Inflammatory macrophage treated with lipopolysaccharide for 4 hours (primary cell): ENCODE results near the gene RUSC2.
"Not testable (repeated sequence)": the region's sequence is repeated elsewhere in the genome, so short reads cannot be mapped to it uniquely, and the experiment has no call there.

Experiments
- DNase-seq: peaks from one replicate; pipeline ENCODE4 v3.0.0-alpha.2; 2020

RUSC2 gene

GRCh38 chr9:35489313-35490154, at the start of gene RUSC2:
RUSC2 (plus strand) TSS chr9:35490111; CDS start chr9:35546522, 56,411 bp downstream.
- peak; percentile 77 for DNase-seq

DNA sequence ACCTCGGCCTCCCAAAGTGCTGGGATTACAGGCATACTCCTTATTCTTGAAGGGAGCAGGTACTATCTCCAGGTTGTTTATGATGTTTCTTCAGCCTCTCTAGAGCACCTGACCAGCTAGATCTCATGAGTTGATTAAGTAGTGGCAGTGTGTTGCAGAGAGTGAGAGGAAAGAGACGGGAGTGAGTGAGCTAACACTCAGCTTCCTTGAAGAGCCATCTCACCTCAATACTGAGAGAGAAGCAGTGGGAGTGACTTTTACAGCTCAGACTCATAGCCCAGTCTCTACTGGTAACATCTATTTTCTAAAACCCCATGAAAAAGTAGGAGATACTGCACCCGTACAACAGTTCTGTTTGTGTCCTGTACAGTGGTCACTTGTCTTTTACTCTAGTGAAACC, 43.9 kb upstream of the RUSC2 start:
- no peak for DNase-seq

DNA sequence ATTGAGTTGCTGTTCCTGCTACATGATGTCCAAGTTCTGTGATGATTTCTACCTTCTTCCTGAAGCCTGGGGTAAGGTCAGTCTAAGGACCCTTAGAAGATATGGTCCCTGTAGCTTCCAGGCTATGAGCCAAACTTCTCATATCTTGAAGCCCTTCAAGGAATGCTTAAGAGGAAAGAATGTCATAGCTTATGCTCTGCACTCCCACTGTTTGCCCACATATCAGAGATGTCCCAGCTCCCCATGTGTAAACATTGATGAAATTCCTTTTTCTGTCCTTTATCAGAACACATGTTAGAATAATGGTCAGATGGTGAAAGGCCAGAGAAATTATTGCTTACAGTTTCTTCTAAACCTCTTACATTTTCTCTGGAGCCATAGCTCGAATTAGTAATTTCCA, 41.4 kb upstream of the RUSC2 start:
- no peak for DNase-seq

- no peak for DNase-seq
Observed at GRCh38 chr9:35452481-35452880, 37.4 kb upstream of the RUSC2 start.

- DNase-seq: no peak
Observed at GRCh38 chr9:35453786-35454185, 36.1 kb upstream of the RUSC2 start.

GRCh38 chr9:35464141-35465025, 25.5 kb upstream of the RUSC2 start:
- peak; percentile 57 for DNase-seq

DNA sequence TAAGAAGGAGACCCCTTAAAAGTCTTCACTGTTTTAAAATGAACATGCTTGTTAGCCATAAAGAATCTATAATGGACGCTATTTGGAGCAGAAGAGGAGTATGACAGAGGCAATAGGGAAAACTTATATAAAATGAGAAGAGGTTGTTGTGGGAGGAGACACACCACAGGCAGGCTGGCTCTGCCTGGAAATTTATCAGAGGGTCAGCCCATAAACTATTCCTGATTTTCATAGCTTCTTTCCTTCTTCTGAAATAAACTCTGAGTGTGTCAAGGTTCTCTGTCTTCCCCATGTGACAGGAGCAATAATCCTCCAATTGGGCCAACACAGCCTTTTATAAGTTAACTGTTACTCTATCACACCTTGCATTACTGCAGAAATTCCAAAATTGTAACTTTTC, 19.6 kb upstream of the RUSC2 start:
- no peak for DNase-seq

DNA sequence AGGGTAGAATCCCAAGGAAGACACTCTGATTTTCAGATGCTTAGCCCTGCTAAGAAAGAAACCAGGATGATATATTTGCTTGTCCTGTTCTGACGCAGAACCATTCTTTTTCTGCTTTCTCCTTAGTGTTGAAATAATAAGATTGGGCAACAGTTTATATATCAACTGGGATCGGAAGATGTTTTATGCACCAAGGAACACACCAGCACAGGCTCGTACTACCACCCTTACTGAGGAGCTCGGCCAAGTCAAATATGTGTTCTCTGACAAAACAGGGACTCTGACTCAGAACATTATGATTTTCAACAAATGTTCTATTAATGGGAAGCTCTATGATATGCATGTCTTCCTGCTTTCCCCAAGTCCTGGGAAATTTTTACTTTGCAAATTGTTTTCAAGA, 19.0 kb upstream of the RUSC2 start:
- DNase-seq: no peak

GRCh38 chr9:35476596-35476995, 13.3 kb upstream of the RUSC2 start:
- DNase-seq: no peak

GRCh38 chr9:35477211-35477855, 12.6 kb upstream of the RUSC2 start:
- DNase-seq: peak; percentile 80

- DNase-seq: no peak
Observed at GRCh38 chr9:35478871-35479270, 11.0 kb upstream of the RUSC2 start.

DNA sequence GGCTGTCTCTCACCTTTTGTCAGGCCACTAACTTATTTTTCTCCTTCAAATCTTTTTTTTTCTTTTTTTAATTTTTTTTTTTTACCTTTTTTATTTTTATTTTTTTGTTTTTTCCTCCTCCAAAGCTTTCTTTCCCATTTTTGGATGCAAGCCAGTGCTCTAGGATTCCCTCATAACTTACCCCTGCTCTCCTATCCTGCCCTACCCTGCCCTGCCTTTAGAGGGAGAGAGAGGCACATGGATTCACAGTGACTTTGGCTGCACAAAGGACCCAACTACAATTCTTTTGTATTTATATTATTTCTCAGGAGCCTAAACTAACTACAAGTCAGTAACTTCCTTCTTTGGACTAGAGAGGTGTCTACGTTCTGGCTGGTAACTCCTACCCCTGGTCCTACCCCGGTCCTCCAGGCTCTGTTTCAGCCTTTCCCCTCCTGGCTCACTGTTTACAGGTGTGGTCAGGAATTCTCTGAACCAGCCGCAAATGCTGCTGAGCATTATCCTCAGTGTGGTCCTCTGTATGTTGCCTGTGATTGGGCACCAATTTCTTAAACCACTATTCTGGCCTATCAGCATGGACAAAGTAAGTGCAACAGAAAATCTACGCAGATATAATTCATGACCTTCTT, 8.4 kb upstream of the RUSC2 start:
- DNase-seq: peak; percentile 57

GRCh38 chr9:35482071-35482470, 7.8 kb upstream of the RUSC2 start:
- no peak for DNase-seq

DNA sequence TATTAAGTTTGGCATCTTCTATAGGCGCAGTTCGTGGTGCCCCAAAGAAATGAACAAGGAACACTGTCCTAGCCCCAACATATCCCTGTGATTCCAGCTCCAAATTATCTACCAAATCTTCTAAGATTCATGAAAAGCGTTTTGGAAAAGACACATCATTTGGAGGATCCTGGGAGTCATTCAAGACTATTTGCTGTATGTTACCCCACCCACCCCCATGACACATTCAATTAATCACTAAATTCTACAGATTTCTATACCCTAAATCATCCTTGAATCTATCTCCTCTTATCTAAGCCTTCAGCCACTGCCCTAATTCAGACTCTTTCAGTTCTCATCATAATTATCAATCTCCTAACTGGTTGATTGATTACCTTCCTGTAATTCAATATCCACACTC, 5.5 kb upstream of the RUSC2 start:
- no peak for DNase-seq

- DNase-seq: peak; percentile 68
Observed at GRCh38 chr9:35487081-35487480, 2.8 kb upstream of the RUSC2 start.

DNA sequence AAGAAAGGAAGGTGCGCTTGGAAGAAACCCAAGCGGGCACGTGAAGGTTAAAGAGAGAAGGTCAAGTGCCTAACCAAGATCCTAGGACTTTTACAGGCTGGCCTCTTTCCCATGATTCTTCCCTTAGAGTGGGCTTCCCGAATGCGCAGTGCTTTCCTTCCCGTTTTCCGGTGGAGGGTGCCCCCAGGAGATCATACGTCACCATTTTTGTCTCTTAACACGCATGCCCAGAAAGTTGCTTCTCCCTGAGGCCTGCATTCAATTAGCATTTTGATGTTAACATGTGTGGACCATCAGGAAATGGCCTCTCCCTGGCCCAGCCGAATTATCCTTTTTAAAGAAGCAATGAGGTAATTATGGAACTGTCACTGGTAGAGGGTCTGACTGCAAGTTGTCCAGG, 1.9 kb upstream of the RUSC2 start:
- DNase-seq: no peak

DNA sequence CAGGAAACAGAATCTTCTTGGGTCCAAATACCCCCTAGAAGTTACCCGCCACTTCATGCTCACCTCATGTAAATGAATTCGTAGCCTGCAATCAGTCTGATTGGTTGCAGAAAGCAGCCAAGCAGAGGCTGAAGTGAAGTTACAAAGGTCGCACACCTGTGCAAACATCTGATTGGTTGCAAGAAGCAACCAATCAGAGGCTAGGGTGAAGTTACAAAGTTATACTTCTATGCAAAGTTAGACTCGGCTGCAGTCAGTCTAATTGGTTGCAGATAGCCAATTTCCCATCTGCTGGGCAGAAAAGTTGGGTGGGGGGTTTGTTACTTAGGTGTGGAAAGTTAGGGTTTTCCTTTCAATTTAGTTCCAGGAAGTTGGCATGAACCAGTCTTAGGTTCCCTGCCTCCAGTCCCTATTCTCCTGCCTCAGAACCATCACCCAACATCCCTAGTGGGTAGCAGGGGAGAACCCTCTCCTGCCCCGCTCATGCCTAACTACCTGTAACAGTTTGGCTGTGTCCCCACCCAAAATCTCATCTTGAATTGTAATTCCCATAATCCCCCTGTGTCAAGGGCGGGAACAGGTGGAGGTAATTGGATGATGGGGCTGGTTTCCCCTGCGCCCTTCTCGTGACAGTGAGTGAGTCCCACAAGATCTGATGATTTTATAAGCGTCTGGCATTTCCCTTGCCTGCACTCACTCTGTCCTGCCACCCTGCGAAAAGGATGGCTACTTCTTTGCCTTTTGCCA, 1.2 kb upstream of the RUSC2 start:
- no peak for DNase-seq

DNA sequence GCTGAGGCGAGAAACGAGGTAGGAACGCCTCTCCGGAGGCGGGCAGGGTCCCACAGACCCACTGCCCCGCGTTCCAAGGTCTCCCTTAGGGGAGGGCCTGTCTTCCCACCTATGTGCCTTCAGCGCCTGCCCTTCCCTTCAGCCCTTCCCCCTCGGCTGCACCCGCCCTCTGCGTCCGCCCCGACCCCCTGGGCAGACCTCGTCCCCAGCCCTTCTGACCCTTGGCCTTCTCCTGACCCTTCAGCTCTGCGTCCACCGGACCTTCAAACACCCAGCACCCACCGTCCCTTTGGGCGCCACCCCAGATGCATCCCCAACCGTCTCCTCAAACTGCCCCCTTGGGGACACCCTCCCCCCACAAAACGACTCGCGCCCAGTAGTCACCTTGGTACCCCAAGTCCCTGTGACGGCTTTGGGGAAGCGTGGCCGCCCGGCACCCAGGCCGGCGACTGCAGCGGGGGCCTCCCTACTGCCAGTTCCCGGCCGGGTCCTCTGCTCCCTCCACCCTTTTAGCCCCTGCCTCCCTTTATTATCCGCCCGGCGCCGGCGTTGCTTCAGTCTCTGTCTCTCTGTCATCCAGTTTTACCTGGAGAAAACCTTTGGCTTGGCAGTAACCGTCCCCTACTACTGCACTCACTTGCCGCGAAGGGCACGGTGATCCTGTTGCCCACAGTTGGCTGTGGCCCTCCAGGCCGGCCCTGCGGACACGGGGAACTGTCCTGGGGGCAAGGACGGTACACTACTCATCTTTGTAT, 421 bp downstream of the RUSC2 start:
- peak; percentile 20 for DNase-seq

DNA sequence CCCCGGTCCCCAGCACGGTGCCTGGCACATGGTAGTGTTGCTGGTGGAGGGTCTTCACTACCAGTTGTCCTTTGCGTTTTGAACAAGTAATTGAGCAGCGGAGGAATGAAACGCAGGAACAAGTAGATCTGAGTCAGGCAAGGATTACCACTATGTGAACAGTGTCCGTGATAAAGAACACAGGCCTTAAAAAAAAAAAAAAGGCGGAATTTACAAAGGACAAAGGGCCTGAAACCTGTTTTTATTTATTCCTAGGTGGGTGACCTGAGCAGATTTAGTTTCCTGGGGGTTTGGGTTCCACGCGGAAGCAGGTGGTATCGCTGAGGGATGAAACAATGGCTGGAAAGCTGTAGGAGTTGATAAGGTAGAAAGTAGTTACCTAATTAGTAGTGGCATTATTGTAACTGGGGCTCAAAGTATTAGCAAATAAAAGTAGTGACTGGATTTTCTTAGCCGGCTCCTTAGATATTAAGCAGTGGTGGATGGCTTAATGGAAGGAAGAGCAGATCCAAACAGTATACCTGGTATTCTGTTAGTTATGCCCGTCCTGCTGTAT, 1.1 kb downstream of the RUSC2 start:
- no peak for DNase-seq

GRCh38 chr9:35493119-35493518, 3.2 kb downstream of the RUSC2 start:
- DNase-seq: not testable (repeated sequence)

- no peak for DNase-seq
Observed at GRCh38 chr9:35495984-35496383, 6.1 kb downstream of the RUSC2 start.
